ENCODE data around the gene WDR33. TPM values are rescaled to one million over a fixed set of nuclear protein-coding genes. Genes with fewer than 3 reads are reported as not detected.
A peak's percentile ranks its signal among the peaks of the same experiment; 100 is the strongest.

Gene WDR33
- total RNA-seq, 2 donors from 2014 or later = 34.9 to 55.6 TPM

DNA sequence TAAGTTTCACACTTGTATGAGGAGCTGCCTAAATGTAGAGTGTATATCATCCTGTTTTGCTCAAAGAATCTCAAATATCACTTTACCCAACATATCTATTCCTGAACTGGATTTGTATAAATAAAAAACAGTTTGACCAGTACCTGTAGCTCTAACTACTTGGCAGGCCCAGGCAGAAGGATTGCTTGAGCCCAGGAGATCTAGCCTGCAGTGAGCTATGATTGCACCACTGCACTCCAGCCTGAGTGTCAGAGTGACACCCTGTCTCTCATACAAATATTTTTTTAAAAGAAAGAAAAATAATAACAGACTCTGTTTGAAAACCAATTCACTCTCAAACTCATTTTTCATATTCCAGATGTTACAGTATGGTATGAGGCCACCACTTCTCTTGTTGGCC is 127.9 kb downstream of the WDR33 start:
- DNase-seq (ENCODE audit: low spot score) (no peak), ATAC-seq (ENCODE audit: insufficient number of reproducible peaks, low FRiP score, low read depth) (no peak)
- Histone ChIP-seq H3K4me3 (no peak overlapping the region), H3K27me3 (replicated peaks; ENCODE audit: insufficient read depth) (no peaks in the 10 kb centered on the region), H3K36me3 (no peaks in the 10 kb centered on the region), H3K27ac (peak overlapping the region; percentile 13 to 32), H3K9me3 (no peaks in the 10 kb centered on the region), H3K4me1 (ENCODE audit: control insufficient read depth in 1 of 2, low read depth in 2 of 2) (peaks cover 11 to 35% of the 10 kb centered on the region in 2 donors)
- TF ChIP-seq, protein P1, sequence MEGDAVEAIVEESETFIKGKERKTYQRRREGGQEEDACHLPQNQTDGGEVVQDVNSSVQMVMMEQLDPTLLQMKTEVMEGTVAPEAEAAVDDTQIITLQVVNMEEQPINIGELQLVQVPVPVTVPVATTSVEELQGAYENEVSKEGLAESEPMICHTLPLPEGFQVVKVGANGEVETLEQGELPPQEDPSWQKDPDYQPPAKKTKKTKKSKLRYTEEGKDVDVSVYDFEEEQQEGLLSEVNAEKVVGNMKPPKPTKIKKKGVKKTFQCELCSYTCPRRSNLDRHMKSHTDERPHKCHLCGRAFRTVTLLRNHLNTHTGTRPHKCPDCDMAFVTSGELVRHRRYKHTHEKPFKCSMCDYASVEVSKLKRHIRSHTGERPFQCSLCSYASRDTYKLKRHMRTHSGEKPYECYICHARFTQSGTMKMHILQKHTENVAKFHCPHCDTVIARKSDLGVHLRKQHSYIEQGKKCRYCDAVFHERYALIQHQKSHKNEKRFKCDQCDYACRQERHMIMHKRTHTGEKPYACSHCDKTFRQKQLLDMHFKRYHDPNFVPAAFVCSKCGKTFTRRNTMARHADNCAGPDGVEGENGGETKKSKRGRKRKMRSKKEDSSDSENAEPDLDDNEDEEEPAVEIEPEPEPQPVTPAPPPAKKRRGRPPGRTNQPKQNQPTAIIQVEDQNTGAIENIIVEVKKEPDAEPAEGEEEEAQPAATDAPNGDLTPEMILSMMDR (IDR thresholded peaks at IDR 0.05) = no peak

DNA sequence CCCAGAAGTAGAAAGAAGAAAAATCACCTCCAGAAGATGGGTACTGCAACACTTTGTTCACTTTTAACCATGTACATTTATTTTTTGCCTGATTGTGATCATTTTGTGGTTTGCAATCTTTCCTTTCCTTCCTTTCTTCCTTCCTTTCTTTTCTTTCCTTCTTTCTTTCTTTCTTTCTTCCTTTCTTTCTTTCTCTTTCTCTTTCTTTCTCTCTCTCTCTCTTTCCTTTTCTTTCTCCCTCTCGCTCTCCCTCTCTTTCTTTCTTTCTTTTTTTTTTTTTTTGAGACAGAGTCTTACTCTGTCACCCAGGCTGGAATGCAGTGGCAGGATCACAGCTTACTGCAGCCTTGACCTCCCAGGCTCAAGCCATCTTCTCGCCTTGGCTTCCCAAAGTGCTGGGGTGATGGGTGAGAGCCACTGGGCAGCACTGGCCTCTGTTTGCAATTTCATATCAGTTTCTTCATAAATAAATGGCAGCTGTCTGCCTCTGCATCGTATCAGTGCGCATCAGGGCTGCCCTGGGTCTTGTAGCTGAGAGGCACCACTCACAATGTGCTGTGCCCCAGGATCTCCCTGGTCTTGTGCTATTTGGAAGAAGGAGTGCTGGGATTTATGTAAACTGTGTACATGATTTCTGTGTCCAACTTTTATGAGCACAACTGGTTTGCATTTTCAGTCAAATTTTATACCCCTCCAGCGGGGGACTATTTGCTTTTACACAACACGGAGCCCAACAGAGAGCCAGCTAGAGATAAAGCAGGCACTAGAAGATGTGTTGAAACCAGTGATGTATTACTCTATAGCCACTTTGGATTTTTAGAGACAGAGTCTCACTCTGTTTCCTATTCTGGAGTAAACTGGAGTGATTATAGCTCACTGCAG is 128.8 kb downstream of the WDR33 start:
- Histone ChIP-seq H3K9me3 (no peaks in the 10 kb centered on the region), H3K36me3 (no peaks in the 10 kb centered on the region), H3K27me3 (replicated peaks; ENCODE audit: insufficient read depth) (no peaks in the 10 kb centered on the region), H3K27ac (peak overlapping the region in 1 of 2 donors; percentile 32), H3K4me1 (ENCODE audit: control insufficient read depth in 1 of 2, low read depth in 2 of 2) (peaks cover 11 to 42% of the 10 kb centered on the region in 2 donors), H3K4me3 (peak overlapping the region; percentile 66)
- TF ChIP-seq, protein P1 (IDR thresholded peaks at IDR 0.05) = no peak
- ATAC-seq (ENCODE audit: insufficient number of reproducible peaks, low FRiP score, low read depth) (no peak), DNase-seq (ENCODE audit: low spot score) (no peak)

DNA sequence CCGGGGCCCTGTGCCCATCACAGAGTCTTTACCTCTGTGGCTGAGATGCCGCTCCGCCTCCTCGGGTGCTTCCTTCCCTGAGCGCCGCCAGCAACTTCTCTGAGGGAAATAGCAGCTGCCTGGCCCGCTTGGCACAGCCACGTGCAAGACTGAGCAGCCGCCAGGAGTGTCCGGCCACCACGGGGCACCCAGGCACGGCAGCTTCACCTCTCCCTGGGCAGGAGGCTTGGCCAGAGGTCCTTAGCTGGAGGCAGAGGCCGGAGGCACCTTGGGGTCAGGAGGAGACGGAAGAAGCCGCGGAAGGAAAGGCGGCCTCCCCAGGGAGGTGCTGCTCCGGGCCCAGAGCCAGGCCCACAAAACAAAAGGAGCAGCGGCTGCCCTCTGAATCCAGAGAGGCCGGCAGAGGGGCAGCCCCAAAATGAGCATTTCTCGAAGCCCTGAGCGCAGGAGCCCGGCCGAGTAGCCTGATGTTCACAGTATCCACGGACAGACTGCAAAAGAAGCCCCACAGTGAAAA is 129.6 kb downstream of the WDR33 start:
- Histone ChIP-seq H3K27me3 (replicated peaks; ENCODE audit: insufficient read depth) (no peaks in the 10 kb centered on the region), H3K4me3 (peak overlapping the region; percentile 66), H3K27ac (peak overlapping the region; percentile 23 to 32), H3K9me3 (no peaks in the 10 kb centered on the region), H3K36me3 (no peaks in the 10 kb centered on the region), H3K4me1 (ENCODE audit: control insufficient read depth in 1 of 2, low read depth in 2 of 2) (peaks cover 18 to 50% of the 10 kb centered on the region in 2 donors)
- TF ChIP-seq, protein P1 (IDR thresholded peaks at IDR 0.05) = no peak
- DNase-seq (ENCODE audit: low spot score) (no peak), ATAC-seq (ENCODE audit: insufficient number of reproducible peaks, low FRiP score, low read depth) (no peak)

DNA sequence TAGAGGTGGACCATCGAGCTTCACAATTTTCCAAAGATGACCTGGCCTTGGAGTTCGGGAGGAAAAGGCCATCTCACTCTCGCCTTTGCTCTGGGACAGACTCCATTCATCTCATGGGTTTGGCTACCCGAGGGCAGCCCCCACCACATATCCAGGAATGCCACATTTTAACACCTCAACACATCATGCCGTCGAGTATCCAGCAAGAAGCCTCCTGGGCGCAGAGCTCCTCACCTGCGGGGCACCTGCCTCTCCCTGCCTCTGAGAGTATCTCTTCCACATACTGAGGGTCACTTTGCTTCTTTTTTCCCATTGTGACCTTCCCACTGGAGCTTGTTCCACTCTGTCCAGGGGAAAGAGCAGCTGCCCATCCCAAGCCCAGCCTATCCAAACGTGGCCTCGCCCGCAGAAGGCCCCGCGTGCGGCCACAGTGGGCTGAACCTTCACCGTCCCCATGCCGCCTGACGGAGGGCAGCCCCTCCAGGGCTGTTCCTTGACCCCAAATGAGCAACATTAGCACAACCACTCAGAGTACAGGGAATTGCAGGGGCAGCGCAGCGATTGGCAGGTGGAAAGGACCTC is 130.2 kb downstream of the WDR33 start:
- Histone ChIP-seq H3K27ac (peak overlapping the region; percentile 23 to 32), H3K36me3 (no peaks in the 10 kb centered on the region), H3K9me3 (no peaks in the 10 kb centered on the region), H3K27me3 (replicated peaks; ENCODE audit: insufficient read depth) (no peaks in the 10 kb centered on the region), H3K4me1 (ENCODE audit: control insufficient read depth in 1 of 2, low read depth in 2 of 2) (peaks cover 21 to 55% of the 10 kb centered on the region in 2 donors), H3K4me3 (peak overlapping the region; percentile 66)
- TF ChIP-seq, protein P1 (IDR thresholded peaks at IDR 0.05) = no peak
- ATAC-seq (ENCODE audit: insufficient number of reproducible peaks, low FRiP score, low read depth) (no peak), DNase-seq (ENCODE audit: low spot score) (no peak)

DNA sequence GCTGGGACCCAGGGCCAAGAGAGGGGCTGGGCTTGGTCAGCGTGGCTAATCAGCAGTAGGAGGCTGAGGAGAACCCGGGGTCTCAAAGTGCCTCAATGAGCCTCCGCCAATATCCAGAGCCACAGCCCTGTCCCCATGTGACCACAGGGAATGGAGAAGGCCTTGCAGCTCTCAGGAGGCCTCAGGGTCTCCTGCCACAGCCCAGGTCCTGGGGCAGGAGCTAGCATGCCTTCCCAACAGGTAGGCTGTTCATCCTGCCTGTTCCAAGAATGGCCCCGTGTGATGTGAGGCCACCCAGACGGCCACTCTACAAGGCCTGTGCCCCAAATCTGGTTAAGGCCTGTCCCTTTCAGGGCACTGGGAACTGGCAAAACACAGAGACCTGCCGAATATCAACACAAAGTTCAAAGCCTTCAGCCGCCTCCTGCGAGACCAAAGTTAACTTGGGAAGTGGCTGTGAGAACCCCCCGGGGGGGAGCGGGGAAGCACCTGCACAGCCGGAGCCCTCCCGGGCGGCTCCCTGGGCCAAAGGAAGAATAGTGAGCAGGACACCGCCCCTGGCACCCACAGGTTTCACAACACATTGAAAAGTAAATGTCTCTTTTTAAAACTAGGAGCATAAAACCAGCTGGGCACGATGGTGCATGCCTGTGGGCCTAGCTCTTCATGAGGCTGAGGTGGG is 131.2 kb downstream of the WDR33 start:
- TF ChIP-seq, protein P1 (IDR thresholded peaks at IDR 0.05) = no peak
- Histone ChIP-seq H3K27ac (no peak overlapping the region), H3K27me3 (replicated peaks; ENCODE audit: insufficient read depth) (no peaks in the 10 kb centered on the region), H3K9me3 (no peaks in the 10 kb centered on the region), H3K4me1 (ENCODE audit: control insufficient read depth in 1 of 2, low read depth in 2 of 2) (peaks cover 23 to 57% of the 10 kb centered on the region in 2 donors), H3K4me3 (no peak overlapping the region), H3K36me3 (no peaks in the 10 kb centered on the region)
- DNase-seq (ENCODE audit: low spot score) (no peak), ATAC-seq (ENCODE audit: insufficient number of reproducible peaks, low FRiP score, low read depth) (no peak)
